H1 (cell line): ENCODE measurements around the gene COL11A1. TPM values are rescaled to one million over a fixed set of nuclear protein-coding genes. Genes with fewer than 3 reads are reported as not detected.

Experiments used
- CTCF ChIA-PET: fragments of 300-600 bp; sonication (Branson Sonifier 250); formaldehyde crosslinking; loops from one replicate; lab custom pipeline; 2021; ENCODE audit not compliant: partially characterized antibody; lab: Charles Lee
- POLR2A ChIA-PET: fragments of 300-600 bp; sonication (Branson Sonifier 250); formaldehyde crosslinking; loops from one replicate; lab custom pipeline; 2021; ENCODE audit warnings: inconsistent platforms; ENCODE audit not compliant: partially characterized antibody; lab: Charles Lee
- DNase-seq, 2 experiments: peaks; one replicate each; pipeline versions ENCODE4 v3.0.0 to v3.0.0-alpha.2; 2010 to 2022; ENCODE audit warnings: low spot score in 2 of 2, low read depth in 1 of 2, mixed read lengths in 1 of 2
- FAIRE-seq: peaks from 2 replicates; lab custom pipeline; 2011; peaks lifted over from hg19 to GRCh38; lab: Jason Lieb, UNC
- H2AFZ ChIP-seq: 2 replicates; pipeline ENCODE4 v1.8.1; 2012; ENCODE audit warnings: low read length, inconsistent platforms
- H2AK5ac ChIP-seq: 2 replicates; pipeline ENCODE4 v1.6.1; 2013; ENCODE audit warnings: low read depth, low read length
- H2BK120ac ChIP-seq: replicated peaks from 2 replicates; pipeline ENCODE3; 2013; ENCODE audit warnings: low read depth, low read length, inconsistent platforms
- H2BK12ac ChIP-seq: 2 replicates; pipeline ENCODE4 v1.6.1; 2013; ENCODE audit warnings: low read depth, low read length
- H2BK15ac ChIP-seq: 2 replicates; pipeline ENCODE4 v1.6.1; 2013; ENCODE audit warnings: low read length
- H2BK20ac ChIP-seq: 2 replicates; pipeline ENCODE4 v1.6.1; 2013; ENCODE audit warnings: low read length
- H2BK5ac ChIP-seq: 2 replicates; pipeline ENCODE4 v1.6.1; 2013; ENCODE audit warnings: low read depth, low read length
- H3K14ac ChIP-seq: 2 replicates; pipeline ENCODE4 v1.6.1; 2013; ENCODE audit warnings: inconsistent platforms; ENCODE audit not compliant: insufficient read length
- H3K18ac ChIP-seq: 2 replicates; pipeline ENCODE4 v1.6.1; 2013; ENCODE audit warnings: low read length; ENCODE audit errors: extremely low read depth
- H3K23ac ChIP-seq: 2 replicates; pipeline ENCODE4 v1.6.1; 2013; ENCODE audit warnings: inconsistent platforms; ENCODE audit not compliant: insufficient read length
- H3K23me2 ChIP-seq: 2 replicates; pipeline ENCODE4 v1.6.1; 2013; ENCODE audit warnings: low read depth, low read length
- H3K27ac ChIP-seq: 2 replicates; pipeline ENCODE4 v1.6.1; 2011; ENCODE audit warnings: low read depth, low read length, inconsistent platforms
- H3K27me3 ChIP-seq, 4 experiments: replicated peaks in 1 of 4; 1 replicate in 1 of 4; 2 replicates in 3 of 4; pipeline versions ENCODE4 v1.6.1 to v1.8.1; 2011 to 2013; ENCODE audit warnings: low read length in 3 of 4, mild to moderate bottlenecking in 3 of 4, inconsistent platforms in 2 of 4, mixed read lengths in 2 of 4, moderate library complexity in 1 of 4; ENCODE audit not compliant: control insufficient read depth in 3 of 4, insufficient read depth in 3 of 4; ENCODE audit errors: extremely low read depth in 1 of 4
- H3K36me3 ChIP-seq, 4 experiments: 2 replicates each; pipeline versions ENCODE4 v1.6.1 to v1.8.1; 2011 to 2013; ENCODE audit warnings: mild to moderate bottlenecking in 4 of 4, low read length in 3 of 4, moderate library complexity in 2 of 4, control low read depth in 1 of 4, inconsistent platforms in 1 of 4; ENCODE audit not compliant: insufficient read depth in 4 of 4, control insufficient read depth in 2 of 4
- H3K4ac ChIP-seq: replicated peaks from 2 replicates; pipeline ENCODE3; 2013; ENCODE audit warnings: low read length, low read depth, mixed read lengths, inconsistent platforms; ENCODE audit not compliant: insufficient read length
- H3K4me1 ChIP-seq, 4 experiments: replicated peaks in 1 of 4; 1 replicate in 1 of 4; 2 replicates in 3 of 4; pipeline versions ENCODE4 v1.6.1 to v1.8.1; 2011 to 2013; ENCODE audit warnings: low read length in 3 of 4, inconsistent platforms in 2 of 4, mixed read lengths in 1 of 4; ENCODE audit not compliant: insufficient read depth in 4 of 4, control insufficient read depth in 3 of 4
- H3K4me2 ChIP-seq, 2 experiments: 2 replicates each; pipeline versions ENCODE4 v1.6.1 to v1.8.1; 2011 to 2013; ENCODE audit warnings: low read depth in 2 of 2, low read length in 2 of 2, control low read depth in 1 of 2, inconsistent platforms in 1 of 2, mild to moderate bottlenecking in 1 of 2; ENCODE audit not compliant: insufficient read depth in 1 of 2
- H3K4me3 ChIP-seq, 4 experiments: fragments of 200-600, 300-600 bp in 1 of 4; sonication (generic), shearing (Covaris generic), sonication (Bioruptor Twin) in 1 of 4; 2 replicates each; pipeline versions ENCODE4 v1.5.1 to v1.8.1; 2011 to 2016; ENCODE audit warnings: low read length in 4 of 4, low read depth in 3 of 4, control low read depth in 2 of 4, inconsistent platforms in 2 of 4, mild to moderate bottlenecking in 2 of 4, mixed read lengths in 1 of 4, moderate library complexity in 1 of 4; ENCODE audit not compliant: insufficient read depth in 2 of 4; ENCODE audit errors: extremely low read depth in 1 of 4
- H3K56ac ChIP-seq: replicated peaks from 2 replicates; pipeline ENCODE3; 2013; ENCODE audit warnings: low read depth, mild to moderate bottlenecking, mixed read lengths, low read length, inconsistent platforms; ENCODE audit not compliant: insufficient read length
- H3K79me1 ChIP-seq: 2 replicates; pipeline ENCODE4 v1.6.1; 2013; ENCODE audit warnings: low read depth, low read length, control low read depth
- H3K79me2 ChIP-seq, 2 experiments: 2 replicates each; pipeline versions ENCODE4 v1.6.1 to v1.8.1; 2012 to 2013; ENCODE audit warnings: low read length in 2 of 2, mild to moderate bottlenecking in 2 of 2, inconsistent platforms in 1 of 2; ENCODE audit not compliant: insufficient read depth in 2 of 2, control insufficient read depth in 1 of 2
- H3K9ac ChIP-seq, 4 experiments: replicated peaks in 1 of 4; 1 replicate in 1 of 4; 2 replicates in 3 of 4; pipeline versions ENCODE4 v1.6.1 to v1.8.1; 2011 to 2013; ENCODE audit warnings: low read depth in 3 of 4, low read length in 3 of 4, control low read depth in 2 of 4, mild to moderate bottlenecking in 2 of 4, moderate library complexity in 2 of 4, inconsistent platforms in 1 of 4; ENCODE audit errors: extremely low read depth in 1 of 4
- H3K9me3 ChIP-seq, 2 experiments: 2 replicates each; pipeline versions ENCODE4 v1.6.1 to v1.8.1; 2012 to 2013; ENCODE audit warnings: mild to moderate bottlenecking in 2 of 2, moderate library complexity in 2 of 2, control low read depth in 1 of 2, inconsistent platforms in 1 of 2, low read depth in 1 of 2, low read length in 1 of 2, mixed read lengths in 1 of 2; ENCODE audit not compliant: insufficient read depth in 2 of 2
- H4K20me1 ChIP-seq, 2 experiments: replicated peaks in 1 of 2; 2 replicates each; pipeline versions ENCODE3 to v1.8.1; 2011 to 2013; ENCODE audit warnings: inconsistent platforms in 2 of 2, low read length in 2 of 2, mild to moderate bottlenecking in 1 of 2; ENCODE audit not compliant: insufficient read depth in 2 of 2, control insufficient read depth in 1 of 2
- H4K5ac ChIP-seq: 2 replicates; pipeline ENCODE4 v1.6.1; 2013; ENCODE audit warnings: low read length, low read depth, mixed read lengths, inconsistent platforms; ENCODE audit not compliant: insufficient read length
- H4K8ac ChIP-seq: 2 replicates; pipeline ENCODE4 v1.8.0; 2013; ENCODE audit warnings: mild to moderate bottlenecking, moderate library complexity, low read length, inconsistent platforms; ENCODE audit not compliant: insufficient read depth; ENCODE audit errors: extremely low read depth
- H4K91ac ChIP-seq: replicated peaks from 2 replicates; pipeline ENCODE3; 2013; ENCODE audit warnings: low read length, mixed read lengths, inconsistent platforms; ENCODE audit not compliant: insufficient read length
- CBX5 ChIP-seq: fragments of 300-800, 300-1000 bp; sonication (generic); IDR thresholded peaks from 2 replicates; pipeline ENCODE4 v1.7.1; 2016; ENCODE audit warnings: antibody characterized with exemption, low read length, low read depth
- POU5F1 ChIP-seq: IDR thresholded peaks from 2 replicates; pipeline ENCODE4 v1.6.1; 2011; ENCODE audit warnings: low read depth, mild to moderate bottlenecking, low read length, moderate library complexity
- SRF ChIP-seq: IDR thresholded peaks from 2 replicates; pipeline ENCODE4 v1.6.1; 2011; ENCODE audit warnings: mild to moderate bottlenecking, low read depth, low read length, moderate library complexity
- WGBS, 2 experiments: shearing (Covaris generic) in 1 of 2; methylation state at CpG; one replicate each; pipeline versions ENCODE4 v1.1.6 to v1.1.7; 2013 to 2015; ENCODE audit warnings: low lambda C conversion rate in 2 of 2, mixed read lengths in 2 of 2, inconsistent platforms in 1 of 2, low coverage in 1 of 2, missing lambda C conversion rate in 1 of 2; ENCODE audit not compliant: insufficient replicate concordance in 2 of 2, insufficient coverage in 1 of 2, insufficient read length in 1 of 2; ENCODE audit errors: extremely low coverage in 1 of 2, missing lambda C conversion rate in 1 of 2; 5-methylcytosine and 5-hydroxymethylcytosine counted together
- polyA plus RNA-seq, 7 experiments: library from polyadenylated mRNA; depleted of rRNA in 3 of 7; stranded (reverse) in 5 of 7; unstranded in 2 of 7; fragments of >200 nt in 5 of 7; fragments of 200-250 nt in 2 of 7; gene quantifications; 1 replicate in 5 of 7; 2 replicates in 1 of 7; 4 replicates in 1 of 7; pipeline versions ENCODE4 v1.2.1 to v1.2.3, GENCODE V29; 2011 to 2013; ENCODE audit warnings: missing spikeins in 2 of 7, mixed read lengths in 2 of 7
- total RNA-seq: library from RNA; stranded (reverse); fragmentation: NEBNext Ultra II Directional; extraction: Animal tissue kit (Norgen Biotek cat#: 25700); gene quantifications from 2 replicates; pipeline ENCODE4 v1.2.1, GENCODE V29; 2021

Gene COL11A1
- total and polyA plus RNA-seq, 2 of the 8 experiments (the other 6 are each of a cell fraction or from before 2014, with no cell fraction given) = 4.0 to 27.9 TPM

DNA sequence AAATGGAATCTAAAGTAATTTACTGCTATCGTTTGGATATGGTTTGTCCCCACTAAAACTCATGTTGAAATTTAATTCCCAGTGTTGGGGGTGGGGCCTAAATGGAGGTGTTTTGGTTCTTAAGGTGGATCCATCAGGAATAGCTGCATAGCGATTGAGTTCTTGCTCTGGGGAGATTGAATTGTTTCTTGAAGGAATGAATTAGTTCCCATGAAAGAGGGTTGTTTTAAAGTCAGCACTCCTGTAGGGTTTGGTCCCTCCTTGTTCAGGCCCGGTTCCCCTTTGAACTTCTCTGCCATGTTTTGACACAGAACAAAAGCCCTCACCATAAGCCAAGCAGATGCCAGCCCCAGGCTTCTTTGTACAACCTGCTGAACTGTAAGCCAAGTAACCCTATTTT is 170.9 kb downstream of the COL11A1 start:
- Histone ChIP-seq H2BK120ac (no peak overlapping the region), H3K23ac (no peak overlapping the region), H4K8ac (no peak overlapping the region), H3K79me1 (no peaks in the 10 kb centered on the region), H2BK12ac (no peak overlapping the region), H3K4ac (no peak overlapping the region), H3K4me2 (no peak overlapping the region), H2AFZ (no peak overlapping the region), H3K9me3 (peaks cover 0 to 4% of the 10 kb centered on the region in 2 experiments; a peak in 1 of 4 replicates), H3K14ac (no peak overlapping the region), H2BK20ac (no peak overlapping the region), H3K56ac (no peak overlapping the region), H2AK5ac (no peak overlapping the region), H3K79me2 (no peaks in the 10 kb centered on the region), H2BK5ac (no peak overlapping the region), H3K27ac (no peak overlapping the region), H3K27me3 (no peaks in the 10 kb centered on the region), H3K36me3 (no peaks in the 10 kb centered on the region), H4K91ac (no peak overlapping the region), H3K18ac (no peak overlapping the region), H2BK15ac (no peak overlapping the region), H3K4me1 (peaks cover 0 to 3% (median 0%) of the 10 kb centered on the region in 4 experiments; a peak in 1 of 7 replicates), H4K5ac (no peak overlapping the region), H3K23me2 (no peaks in the 10 kb centered on the region), H3K9ac (no peak overlapping the region), H3K4me3 (no peak overlapping the region), H4K20me1 (no peaks in the 10 kb centered on the region)
- FAIRE-seq (peak; percentile 13), DNase-seq (no peak)
- CTCF ChIA-PET = interaction anchor here (1.3 kb wide), 1 partner anchor 65 kb away, joined by 3 read pairs; no protein-coding TSS in a partner anchor
- POLR2A ChIA-PET = no interaction called here
- WGBS, 2 experiments = 75% methylated on average over 3 of the region's 3 CpGs; no CpG with 5 or more reads in 1 of the 2 experiments
- no peak for TF ChIP-seq POU5F1
- TF ChIP-seq CBX5 = no peak
- TF ChIP-seq SRF = no peak
